ENCODE measurements around the gene NPEPPS.

- TF ChIP-seq POLR2AphosphoS5 (IDR thresholded peaks at IDR 0.05) (no peak), CTCF (IDR thresholded peaks at IDR 0.05) (no peak), POLR2A (IDR thresholded peaks at IDR 0.05) (no peak)
Measured at GRCh38 chr17:47638903-47639302, 108.0 kb downstream of the NPEPPS start.
